ENCODE measurements around the gene C13orf46. TPM values are rescaled to one million over a fixed set of nuclear protein-coding genes. Genes with fewer than 3 reads are reported as not detected.

The C13orf46 gene
- total RNA-seq, 2 experiments from 2014 or later: 0.21 TPM; not detected in 1

DNA sequence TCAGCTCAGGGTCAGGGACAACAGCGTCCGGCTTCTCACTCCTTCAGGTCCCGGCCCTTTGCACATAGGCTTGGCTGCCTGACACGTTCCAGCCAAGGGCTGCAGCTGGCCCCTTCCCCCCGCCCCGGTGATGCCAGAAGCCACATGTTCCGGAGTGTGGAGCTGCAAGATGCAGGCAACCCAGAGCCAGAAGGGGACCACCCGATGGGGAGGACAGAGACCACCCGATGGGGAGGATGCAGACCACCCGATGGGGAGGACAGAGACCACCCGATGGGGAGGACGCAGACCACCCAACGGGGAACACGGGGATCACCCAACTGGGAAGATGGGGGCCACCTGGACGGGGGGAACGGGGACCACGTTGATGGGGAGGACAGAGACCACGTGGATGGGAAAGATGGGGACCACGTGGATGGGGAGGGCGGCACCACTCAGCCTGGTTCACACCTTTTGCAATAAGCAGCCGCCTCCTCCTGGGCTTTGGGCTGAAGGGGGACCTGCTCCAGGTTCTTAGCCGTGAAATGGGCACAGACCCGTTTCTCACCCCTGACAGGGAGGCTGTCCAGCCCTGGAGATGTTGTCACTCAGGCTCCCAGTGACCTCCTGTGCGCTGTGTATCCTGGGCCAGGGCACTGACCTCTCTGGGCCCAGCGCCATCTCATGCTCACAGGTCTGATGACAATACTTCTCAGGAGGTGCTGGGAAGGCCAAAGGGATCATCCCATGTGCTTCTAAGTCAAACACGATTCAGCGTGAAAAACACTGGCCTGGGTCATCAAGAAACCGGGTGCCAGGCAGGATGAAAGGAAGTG, 34.5 kb downstream of the C13orf46 start:
- Histone ChIP-seq H3K9me3 (ENCODE audit: low read length) (no peaks in the 10 kb centered on the region), H3K9me2 (ENCODE audit: insufficient read depth, low read length) (no peaks in the 10 kb centered on the region), H3K36me3 (ENCODE audit: insufficient read depth, low read length) (no peaks in the 10 kb centered on the region), H4K20me1 (ENCODE audit: insufficient read depth, low read length) (no peaks in the 10 kb centered on the region), H3K79me2 (ENCODE audit: insufficient read depth, low read depth, low read length) (no peaks in the 10 kb centered on the region), H2AFZ (ENCODE audit: low read length) (no peak overlapping the region), H3K27ac (ENCODE audit: low read depth, low read length, poor library complexity, severe bottlenecking) (no peak overlapping the region), H3K4me2 (ENCODE audit: low read length) (no peak overlapping the region), H3K4me3 (ENCODE audit: low read depth, low read length, poor library complexity, severe bottlenecking) (no peak overlapping the region), H3K4me1 (ENCODE audit: insufficient read depth, low read length, poor library complexity, severe bottlenecking) (no peaks in the 10 kb centered on the region)
- ChIA-PET POLR2A (no interaction called here), CTCF (ENCODE audit: unreplicated experiment) (no interaction called here)
- no TSS peak for BruUV-seq (replicated peaks)
- DNase-seq (ENCODE audit: low spot score): no peak
- intact Hi-C loops (cut with micrococcal nuclease; ENCODE audit: unreplicated experiment): no loop called here
- TF ChIP-seq EZH2phosphoT487 (IDR thresholded peaks at IDR 0.05; ENCODE audit: borderline replicate concordance, low read depth, low read length): no peak
- TF ChIP-seq, protein P1, sequence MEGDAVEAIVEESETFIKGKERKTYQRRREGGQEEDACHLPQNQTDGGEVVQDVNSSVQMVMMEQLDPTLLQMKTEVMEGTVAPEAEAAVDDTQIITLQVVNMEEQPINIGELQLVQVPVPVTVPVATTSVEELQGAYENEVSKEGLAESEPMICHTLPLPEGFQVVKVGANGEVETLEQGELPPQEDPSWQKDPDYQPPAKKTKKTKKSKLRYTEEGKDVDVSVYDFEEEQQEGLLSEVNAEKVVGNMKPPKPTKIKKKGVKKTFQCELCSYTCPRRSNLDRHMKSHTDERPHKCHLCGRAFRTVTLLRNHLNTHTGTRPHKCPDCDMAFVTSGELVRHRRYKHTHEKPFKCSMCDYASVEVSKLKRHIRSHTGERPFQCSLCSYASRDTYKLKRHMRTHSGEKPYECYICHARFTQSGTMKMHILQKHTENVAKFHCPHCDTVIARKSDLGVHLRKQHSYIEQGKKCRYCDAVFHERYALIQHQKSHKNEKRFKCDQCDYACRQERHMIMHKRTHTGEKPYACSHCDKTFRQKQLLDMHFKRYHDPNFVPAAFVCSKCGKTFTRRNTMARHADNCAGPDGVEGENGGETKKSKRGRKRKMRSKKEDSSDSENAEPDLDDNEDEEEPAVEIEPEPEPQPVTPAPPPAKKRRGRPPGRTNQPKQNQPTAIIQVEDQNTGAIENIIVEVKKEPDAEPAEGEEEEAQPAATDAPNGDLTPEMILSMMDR (conservative IDR thresholded peaks at IDR 0.05; ENCODE audit: low read length): no peak

DNA sequence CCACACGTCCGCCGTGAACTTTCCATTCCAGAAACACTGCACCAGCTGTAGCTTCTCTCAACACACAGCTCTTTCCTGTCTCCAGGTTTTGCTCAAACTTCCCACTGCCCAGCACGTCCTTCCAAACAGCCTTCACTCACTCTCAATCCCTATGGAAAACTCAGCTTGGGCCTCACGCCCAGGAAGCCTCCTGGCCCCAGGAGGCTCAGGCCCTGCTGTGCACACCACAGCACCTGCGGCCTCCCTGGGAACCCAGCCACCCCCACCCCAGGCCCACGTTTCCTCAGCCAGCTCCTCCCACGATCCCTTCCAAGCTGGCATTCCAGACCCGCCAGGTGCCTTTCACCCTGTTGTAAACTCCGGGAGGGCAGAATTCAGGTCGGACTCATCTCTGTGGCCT, 35.2 kb downstream of the C13orf46 start:
- no peak overlapping the region for H3K4me3 ChIP-seq (ENCODE audit: low read depth, low read length, poor library complexity, severe bottlenecking)
- H3K27ac ChIP-seq (ENCODE audit: low read depth, low read length, poor library complexity, severe bottlenecking): no peak overlapping the region
- no peak overlapping the region for H2AFZ ChIP-seq (ENCODE audit: low read length)
- H3K79me2 ChIP-seq (ENCODE audit: insufficient read depth, low read depth, low read length): no peaks in the 10 kb centered on the region
- BruUV-seq (replicated peaks): no TSS peak
- H4K20me1 ChIP-seq (ENCODE audit: insufficient read depth, low read length): no peaks in the 10 kb centered on the region
- intact Hi-C loops (cut with micrococcal nuclease; ENCODE audit: unreplicated experiment): no loop called here
- ChIA-PET CTCF (ENCODE audit: unreplicated experiment) (no interaction called here), POLR2A (no interaction called here)
- TF ChIP-seq, protein P1 (conservative IDR thresholded peaks at IDR 0.05; ENCODE audit: low read length): no peak
- no peak for TF ChIP-seq EZH2phosphoT487 (IDR thresholded peaks at IDR 0.05; ENCODE audit: borderline replicate concordance, low read depth, low read length)
- no peak for DNase-seq (ENCODE audit: low spot score)
- H3K4me2 ChIP-seq (ENCODE audit: low read length): no peak overlapping the region
- H3K4me1 ChIP-seq (ENCODE audit: insufficient read depth, low read length, poor library complexity, severe bottlenecking): no peaks in the 10 kb centered on the region
- H3K9me3 ChIP-seq (ENCODE audit: low read length): no peaks in the 10 kb centered on the region
- H3K9me2 ChIP-seq (ENCODE audit: insufficient read depth, low read length): no peaks in the 10 kb centered on the region
- H3K36me3 ChIP-seq (ENCODE audit: insufficient read depth, low read length): no peaks in the 10 kb centered on the region

DNA sequence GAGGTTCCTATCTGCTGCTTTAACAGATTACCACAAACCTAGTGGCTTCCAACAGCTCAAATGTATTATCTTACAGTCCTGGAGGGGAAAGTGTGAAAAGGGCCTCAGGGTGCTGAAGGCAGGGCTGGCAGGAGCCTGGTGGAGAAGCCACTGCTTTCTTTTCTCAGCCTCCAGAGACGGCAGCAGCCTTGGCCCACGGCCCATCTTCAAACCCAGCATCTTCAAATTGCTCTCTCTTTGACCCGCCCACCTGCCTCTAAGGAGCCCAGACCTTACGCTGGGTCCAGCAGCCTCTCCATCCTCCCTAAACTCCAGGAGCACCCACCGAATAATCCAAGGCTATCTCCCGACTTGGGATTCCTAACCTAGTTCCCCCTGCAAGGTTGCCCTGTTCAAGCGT, 35.6 kb downstream of the C13orf46 start:
- no TSS peak for BruUV-seq (replicated peaks)
- Histone ChIP-seq H3K9me2 (ENCODE audit: insufficient read depth, low read length) (no peaks in the 10 kb centered on the region), H4K20me1 (ENCODE audit: insufficient read depth, low read length) (no peaks in the 10 kb centered on the region), H3K36me3 (ENCODE audit: insufficient read depth, low read length) (no peaks in the 10 kb centered on the region), H3K4me3 (ENCODE audit: low read depth, low read length, poor library complexity, severe bottlenecking) (no peak overlapping the region), H2AFZ (ENCODE audit: low read length) (no peak overlapping the region), H3K4me1 (ENCODE audit: insufficient read depth, low read length, poor library complexity, severe bottlenecking) (no peaks in the 10 kb centered on the region), H3K27ac (ENCODE audit: low read depth, low read length, poor library complexity, severe bottlenecking) (no peak overlapping the region), H3K4me2 (ENCODE audit: low read length) (no peak overlapping the region), H3K9me3 (ENCODE audit: low read length) (no peaks in the 10 kb centered on the region), H3K79me2 (ENCODE audit: insufficient read depth, low read depth, low read length) (no peaks in the 10 kb centered on the region)
- no peak for TF ChIP-seq EZH2phosphoT487 (IDR thresholded peaks at IDR 0.05; ENCODE audit: borderline replicate concordance, low read depth, low read length)
- TF ChIP-seq, protein P1 (conservative IDR thresholded peaks at IDR 0.05; ENCODE audit: low read length): no peak
- DNase-seq (ENCODE audit: low spot score): no peak
- ChIA-PET POLR2A (no interaction called here), CTCF (ENCODE audit: unreplicated experiment) (no interaction called here)
- intact Hi-C loops (cut with micrococcal nuclease; ENCODE audit: unreplicated experiment): no loop called here

Data from OCI-LY7 (cell line).